ENCODE results near the gene RAB38. TPM values are rescaled to one million over a fixed set of nuclear protein-coding genes. Genes with fewer than 3 reads are reported as not detected.

Gene RAB38
- total RNA-seq, 1 experiment from 2014 or later: 13.3 TPM

GRCh38 chr11:88151709-88152265, 23.5 kb downstream of the RAB38 start:
- DNase-seq (ENCODE audit: low spot score) (no peak), ATAC-seq (no peak)
- peaks cover 51% of the 10 kb centered on the region for H3K36me3 Mint-ChIP-seq
- H3K27me3 Mint-ChIP-seq (ENCODE audit: low read depth): no peaks in the 10 kb centered on the region; the same call in 1 of the 2 replicates
- no peak overlapping the region for H3K27ac Mint-ChIP-seq
- H3K9me3 Mint-ChIP-seq: peaks cover 32% of the 10 kb centered on the region
- TF ChIP-seq ZBTB21 (CRISPR knock-in tag; IDR thresholded peaks at IDR 0.05; ENCODE audit: borderline replicate concordance): no peak
- no peak for TF ChIP-seq ZNF532 (CRISPR knock-in tag; IDR thresholded peaks at IDR 0.05; ENCODE audit: borderline replicate concordance)
- no peak for TF ChIP-seq HMGA2 (CRISPR knock-in tag; IDR thresholded peaks at IDR 0.05)
- no peak for TF ChIP-seq ZNF317 (CRISPR knock-in tag; IDR thresholded peaks at IDR 0.05; ENCODE audit: borderline replicate concordance, low read depth)
- no peak for TF ChIP-seq TEAD1 (CRISPR knock-in tag; IDR thresholded peaks at IDR 0.05)
- no peak for TF ChIP-seq ZNF396 (CRISPR knock-in tag; IDR thresholded peaks at IDR 0.05; ENCODE audit: borderline replicate concordance)
- no peak for TF ChIP-seq CDX4 (CRISPR knock-in tag; IDR thresholded peaks at IDR 0.05; ENCODE audit: borderline replicate concordance)
- TF ChIP-seq IRF2 (CRISPR knock-in tag; IDR thresholded peaks at IDR 0.05; ENCODE audit: borderline replicate concordance, low read depth): no peak
- TF ChIP-seq NFE2L1 (CRISPR knock-in tag; IDR thresholded peaks at IDR 0.05): no peak
- ChIA-PET POLR2A (no interaction called here), CTCF (no interaction called here)
- H3K4me1 Mint-ChIP-seq: peaks cover 15% of the 10 kb centered on the region
- no peak overlapping the region for H3K4me3 Mint-ChIP-seq

DNA sequence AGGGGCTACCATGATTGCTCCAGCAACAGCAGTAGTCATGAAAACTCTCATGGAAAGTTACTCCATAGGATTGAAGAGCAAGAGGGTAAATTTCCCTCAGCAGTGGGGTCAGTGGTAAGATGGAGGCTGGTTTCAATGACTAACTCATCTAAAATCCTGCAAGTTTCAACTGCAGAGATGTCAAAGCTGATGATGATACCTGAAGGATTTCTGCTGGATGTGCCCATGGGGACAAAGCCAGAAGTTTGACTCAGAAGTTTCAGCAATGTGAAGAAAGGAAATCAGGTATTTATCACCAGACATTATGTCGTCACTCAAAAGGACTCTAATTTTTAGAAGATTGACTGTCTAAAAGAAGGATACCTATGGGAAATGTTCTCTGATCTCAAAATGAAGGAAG, 29.1 kb downstream of the RAB38 start:
- Mint-ChIP-seq H3K4me3 (no peak overlapping the region), H3K36me3 (peaks cover 27% of the 10 kb centered on the region), H3K27me3 (ENCODE audit: low read depth) (no peaks in the 10 kb centered on the region), H3K4me1 (peaks cover 18% of the 10 kb centered on the region), H3K27ac (no peak overlapping the region), H3K9me3 (peaks cover 7% of the 10 kb centered on the region; the same call in 1 of the 2 replicates)
- POLR2A ChIA-PET: no interaction called here
- ATAC-seq: no peak
- no peak for DNase-seq (ENCODE audit: low spot score)
- no peak for TF ChIP-seq NR2C2 (CRISPR knock-in tag; IDR thresholded peaks at IDR 0.05)
- CTCF ChIA-PET: no interaction called here

GRCh38 chr11:88139865-88140264, 35.4 kb downstream of the RAB38 start:
- H3K27me3 Mint-ChIP-seq (ENCODE audit: low read depth): no peaks in the 10 kb centered on the region
- ChIA-PET POLR2A (no interaction called here), CTCF (interaction anchor here (1.3 kb wide), 1 partner anchor 36 kb away, joined by 3 read pairs; no protein-coding TSS in a partner anchor)
- peaks cover 3% of the 10 kb centered on the region; the same call in 1 of the 2 replicates for H3K36me3 Mint-ChIP-seq
- no peaks in the 10 kb centered on the region for H3K9me3 Mint-ChIP-seq
- DNase-seq (ENCODE audit: low spot score): no peak
- TF ChIP-seq IRF1 (CRISPR knock-in tag; IDR thresholded peaks at IDR 0.05): no peak
- TF ChIP-seq, protein P1, sequence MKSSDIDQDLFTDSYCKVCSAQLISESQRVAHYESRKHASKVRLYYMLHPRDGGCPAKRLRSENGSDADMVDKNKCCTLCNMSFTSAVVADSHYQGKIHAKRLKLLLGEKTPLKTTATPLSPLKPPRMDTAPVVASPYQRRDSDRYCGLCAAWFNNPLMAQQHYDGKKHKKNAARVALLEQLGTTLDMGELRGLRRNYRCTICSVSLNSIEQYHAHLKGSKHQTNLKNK (CRISPR knock-in tag; IDR thresholded peaks at IDR 0.05): no peak
- TF ChIP-seq FOXJ3 (CRISPR knock-in tag; IDR thresholded peaks at IDR 0.05; ENCODE audit: borderline replicate concordance): no peak
- no peak for TF ChIP-seq ZNF317 (CRISPR knock-in tag; IDR thresholded peaks at IDR 0.05; ENCODE audit: borderline replicate concordance, low read depth)
- no peak for TF ChIP-seq ZNF232 (CRISPR knock-in tag; IDR thresholded peaks at IDR 0.05)
- TF ChIP-seq ETV6 (CRISPR knock-in tag; IDR thresholded peaks at IDR 0.05): no peak
- TF ChIP-seq TP53 (CRISPR knock-in tag; IDR thresholded peaks at IDR 0.05): no peak
- TF ChIP-seq CDX4 (CRISPR knock-in tag; IDR thresholded peaks at IDR 0.05; ENCODE audit: borderline replicate concordance): no peak
- TF ChIP-seq NFE2L1 (CRISPR knock-in tag; IDR thresholded peaks at IDR 0.05): no peak
- TF ChIP-seq, protein P2, sequence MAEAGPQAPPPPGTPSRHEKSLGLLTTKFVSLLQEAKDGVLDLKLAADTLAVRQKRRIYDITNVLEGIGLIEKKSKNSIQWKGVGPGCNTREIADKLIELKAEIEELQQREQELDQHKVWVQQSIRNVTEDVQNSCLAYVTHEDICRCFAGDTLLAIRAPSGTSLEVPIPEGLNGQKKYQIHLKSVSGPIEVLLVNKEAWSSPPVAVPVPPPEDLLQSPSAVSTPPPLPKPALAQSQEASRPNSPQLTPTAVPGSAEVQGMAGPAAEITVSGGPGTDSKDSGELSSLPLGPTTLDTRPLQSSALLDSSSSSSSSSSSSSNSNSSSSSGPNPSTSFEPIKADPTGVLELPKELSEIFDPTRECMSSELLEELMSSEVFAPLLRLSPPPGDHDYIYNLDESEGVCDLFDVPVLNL (CRISPR knock-in tag; IDR thresholded peaks at IDR 0.05; ENCODE audit: borderline replicate concordance, low read depth): no peak
- TF ChIP-seq SOX15 (CRISPR knock-in tag; IDR thresholded peaks at IDR 0.05): no peak
- TF ChIP-seq ATF2 (CRISPR knock-in tag; IDR thresholded peaks at IDR 0.05; ENCODE audit: borderline replicate concordance, low read depth): no peak
- H3K4me3 Mint-ChIP-seq: no peak overlapping the region
- no peak for ATAC-seq
- peaks cover 23% of the 10 kb centered on the region for H3K4me1 Mint-ChIP-seq
- H3K27ac Mint-ChIP-seq: no peak overlapping the region

Data from WTC11 (cell line).